HG02981 (cell line): ENCODE data around the gene TIFAB.
"Not testable (repeated sequence)": the region's sequence is repeated elsewhere in the genome, so short reads cannot be mapped to it uniquely, and the experiment has no call there.

Experiments
- ATAC-seq: cut with Tn5 transposase; IDR thresholded peaks from one replicate; pipeline ENCODE4 v1.9.1; 2021; ENCODE audit warnings: mild to moderate bottlenecking, moderate library complexity; ENCODE audit not compliant: unreplicated experiment

TIFAB gene, protein sequence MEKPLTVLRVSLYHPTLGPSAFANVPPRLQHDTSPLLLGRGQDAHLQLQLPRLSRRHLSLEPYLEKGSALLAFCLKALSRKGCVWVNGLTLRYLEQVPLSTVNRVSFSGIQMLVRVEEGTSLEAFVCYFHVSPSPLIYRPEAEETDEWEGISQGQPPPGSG

DNA sequence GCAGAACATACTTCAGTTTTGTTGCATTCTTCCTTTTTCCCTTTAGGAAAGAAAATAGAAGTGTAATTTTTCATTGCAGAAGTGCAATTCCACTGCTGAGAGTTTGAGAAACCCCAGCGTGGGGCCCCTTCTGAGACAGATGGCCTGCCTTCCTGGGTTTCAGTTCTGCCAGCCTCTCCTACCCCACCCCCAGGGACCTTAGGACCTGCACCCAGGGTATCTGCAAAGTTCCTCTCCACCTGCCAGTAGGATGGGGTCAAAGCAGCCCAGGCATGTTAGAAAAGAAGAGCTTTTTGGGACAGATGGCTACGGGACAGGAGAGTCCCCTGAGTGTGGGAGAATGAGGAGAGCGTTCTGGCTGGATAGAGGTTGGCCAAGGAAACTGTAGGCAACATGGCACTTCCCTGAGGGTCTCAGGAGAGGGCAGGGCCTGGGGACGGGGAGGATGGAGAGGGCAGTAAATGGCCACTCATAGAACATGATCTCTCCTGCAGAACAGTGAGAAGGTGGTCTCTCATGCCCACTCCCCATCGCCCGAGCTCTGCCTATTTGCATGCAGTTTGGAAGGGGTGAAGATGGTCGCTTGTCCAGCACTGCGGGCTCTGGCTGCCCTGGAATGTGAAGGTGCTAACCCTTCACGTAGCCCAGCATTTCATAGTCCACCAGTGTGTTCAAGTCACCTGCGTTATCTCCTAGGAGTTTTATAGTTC, at the start of gene TIFAB:
TIFAB (minus strand) TSS at position 31 of the 710 bp plus-strand sequence. CDS start 2,412 bp downstream, outside the sequence.
- ATAC-seq = no peak

DNA sequence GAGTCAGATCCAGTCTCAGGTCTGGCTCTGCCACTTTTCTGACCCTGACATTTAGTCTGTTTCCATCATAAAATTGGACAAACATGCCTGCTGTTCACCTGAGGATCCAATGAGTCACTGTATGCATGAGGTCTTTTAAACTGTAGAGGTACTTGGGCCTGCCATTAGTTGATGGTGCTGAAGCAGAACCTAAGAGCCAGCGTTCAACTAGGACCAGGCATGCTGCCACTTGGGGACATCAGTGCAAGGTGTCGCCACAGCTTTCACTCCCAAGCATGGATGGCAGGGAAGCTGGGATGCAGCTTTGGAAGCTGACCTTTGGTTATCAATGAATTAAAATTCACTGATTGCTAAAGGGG, 46.5 kb upstream of the TIFAB start:
- no peak for ATAC-seq

DNA sequence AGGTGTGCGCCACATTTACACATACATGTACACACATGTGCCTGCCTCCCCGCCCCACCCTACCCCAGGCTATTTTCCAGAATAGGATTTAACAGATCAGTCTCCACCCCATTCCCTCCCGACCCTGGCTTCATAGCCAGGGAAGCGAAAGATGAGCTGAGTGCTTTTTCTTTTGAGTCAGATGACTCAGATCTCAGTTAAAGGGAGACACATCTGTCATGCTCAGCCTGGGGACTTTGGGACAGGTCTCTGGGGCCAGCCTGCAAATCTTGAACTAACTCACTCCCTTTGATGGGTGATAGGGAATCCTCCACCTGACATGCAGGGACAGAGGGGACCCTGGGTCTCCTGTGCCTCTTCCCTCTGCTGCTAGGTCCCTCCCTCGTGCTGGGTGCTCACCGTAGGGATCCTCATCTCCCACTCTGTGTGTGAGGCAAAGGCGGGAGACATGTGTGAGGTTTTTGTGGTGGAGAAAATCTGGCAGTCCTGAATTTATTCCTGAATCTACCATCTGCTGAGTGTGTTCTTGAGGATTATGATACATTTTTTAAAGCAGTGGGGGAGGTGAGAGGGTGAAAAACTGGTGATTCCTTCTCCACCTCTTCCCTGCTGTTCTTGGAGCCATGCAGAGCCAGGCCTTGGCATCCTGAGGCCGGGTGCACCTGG, 46.0 kb upstream of the TIFAB start:
- ATAC-seq = no peak

DNA sequence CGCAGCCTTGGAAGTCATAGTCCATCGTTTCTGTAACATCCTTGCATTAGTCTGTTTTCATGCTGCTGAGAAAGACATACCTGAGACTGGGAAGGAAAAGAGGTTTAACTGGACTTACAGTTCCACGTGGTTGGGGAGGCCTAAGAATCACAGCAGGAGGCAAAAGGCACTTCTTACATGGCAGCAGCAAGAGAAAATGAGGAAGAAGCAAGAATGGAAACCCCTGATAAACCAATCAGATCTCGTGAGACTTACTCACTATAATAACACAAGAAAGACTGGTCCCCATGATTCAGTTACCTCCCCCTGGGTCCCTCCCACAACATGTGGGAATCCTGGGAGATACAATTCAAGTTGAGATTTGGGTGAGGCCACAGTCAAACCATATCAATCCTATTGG, 43.4 kb upstream of the TIFAB start:
- not testable (repeated sequence) for ATAC-seq

DNA sequence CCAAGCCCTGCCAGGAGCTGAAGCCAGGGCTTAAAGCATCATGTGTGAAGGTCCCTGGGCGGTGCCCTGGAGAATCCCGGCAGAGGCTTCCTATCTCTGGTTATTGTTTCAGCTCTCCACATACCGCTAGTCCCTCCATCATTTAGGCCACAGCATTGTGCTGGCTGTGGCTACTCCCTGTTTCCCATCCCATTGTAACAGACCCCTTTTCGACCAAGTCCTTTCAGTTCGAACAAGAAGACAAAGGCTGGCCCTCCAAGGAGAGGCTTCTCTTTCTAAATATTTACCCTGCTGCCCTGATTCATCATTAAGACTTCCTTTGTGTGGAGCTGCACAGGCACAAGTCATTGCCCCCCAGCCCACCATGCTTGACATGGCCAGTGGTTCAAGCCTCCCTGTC, 42.0 kb upstream of the TIFAB start:
- no peak for ATAC-seq

DNA sequence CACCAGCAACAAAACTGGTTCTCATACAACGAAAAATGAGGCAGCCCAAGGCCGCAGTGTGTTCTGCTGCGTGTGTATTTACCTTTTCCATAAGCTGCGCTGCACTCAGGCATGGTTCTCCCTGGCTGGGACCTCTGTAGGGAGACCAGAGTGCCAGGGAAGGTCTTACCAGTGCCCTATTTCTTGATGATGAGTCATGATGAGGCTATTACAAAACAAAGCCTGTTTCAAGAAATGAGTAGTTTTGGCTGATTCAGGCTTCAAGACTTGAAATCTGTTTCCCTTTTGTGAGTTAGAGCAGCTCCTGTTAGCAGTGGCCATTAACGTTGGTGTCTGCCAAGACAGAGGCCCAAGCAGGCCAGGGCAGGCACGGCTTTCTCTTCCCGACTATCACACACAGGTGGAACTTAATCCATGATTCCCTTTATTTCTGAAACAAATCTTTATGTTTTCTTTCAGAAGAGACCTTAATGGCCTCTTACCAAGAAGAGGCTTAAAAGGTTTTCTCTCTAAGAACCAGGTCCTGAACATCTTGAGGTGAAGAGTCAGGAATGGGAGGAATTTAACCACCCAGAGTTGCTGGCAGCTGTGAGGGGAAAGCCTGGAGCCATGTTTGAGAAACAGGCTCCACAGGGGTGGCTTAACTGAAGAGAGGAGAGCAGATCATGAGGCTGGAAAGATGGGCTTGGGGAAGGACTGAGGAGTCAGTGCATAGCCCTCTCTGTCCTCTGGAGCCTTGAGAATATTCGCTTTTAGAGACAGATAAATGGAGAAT, 41.4 kb upstream of the TIFAB start:
- ATAC-seq = no peak

DNA sequence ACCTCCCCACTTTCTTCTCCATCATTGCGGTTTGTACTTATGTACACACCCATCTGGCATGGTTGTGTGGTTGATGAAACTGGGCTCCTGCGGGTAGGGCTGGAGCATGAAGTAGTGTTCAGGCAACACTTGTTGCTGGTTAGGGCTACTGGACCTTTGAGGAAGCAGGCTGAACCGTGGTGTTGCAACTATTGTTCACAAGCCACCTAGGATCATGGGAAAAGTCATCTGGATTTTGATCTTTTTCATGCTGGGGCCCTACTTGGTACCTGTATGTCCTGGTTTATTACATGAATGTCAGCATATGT, 40.1 kb upstream of the TIFAB start:
- no peak for ATAC-seq

DNA sequence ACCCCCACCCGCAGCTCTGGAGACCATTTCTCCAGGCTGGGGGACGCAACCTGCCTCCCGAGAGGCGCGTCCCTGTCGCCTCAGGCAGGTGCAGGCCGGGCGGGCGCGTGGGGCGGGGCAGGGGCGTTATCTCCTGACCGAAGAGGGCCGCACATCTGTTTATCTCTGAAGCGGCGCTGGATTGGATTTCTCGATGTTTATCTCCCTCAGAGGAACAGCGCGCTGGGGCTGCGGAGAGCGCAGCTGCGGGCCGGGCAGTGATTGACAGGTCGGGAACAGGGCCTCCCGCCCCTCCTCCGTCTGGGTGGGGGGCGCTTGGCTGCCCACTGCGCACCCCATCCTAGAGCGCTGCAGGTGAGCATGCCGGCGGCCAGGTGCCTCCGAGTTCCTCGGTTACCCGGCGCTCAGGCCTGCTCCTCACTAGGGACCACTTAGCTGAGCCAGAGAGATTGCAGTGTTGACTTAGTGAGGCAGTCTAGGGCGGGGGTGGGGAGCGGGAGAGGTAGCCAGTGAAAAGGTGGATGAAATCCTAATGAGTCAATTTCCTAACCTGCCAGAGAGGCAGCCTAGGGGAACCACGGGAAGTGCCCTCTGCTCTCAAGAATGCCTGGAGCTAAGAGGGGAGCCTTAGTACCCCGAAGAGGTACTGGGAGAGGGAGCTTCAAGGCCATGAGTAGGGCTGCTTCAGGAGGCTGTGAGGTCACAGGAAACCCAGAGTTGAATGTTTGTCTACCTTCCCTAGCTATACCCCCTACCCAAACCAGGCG, 39.6 kb upstream of the TIFAB start:
- no peak for ATAC-seq

DNA sequence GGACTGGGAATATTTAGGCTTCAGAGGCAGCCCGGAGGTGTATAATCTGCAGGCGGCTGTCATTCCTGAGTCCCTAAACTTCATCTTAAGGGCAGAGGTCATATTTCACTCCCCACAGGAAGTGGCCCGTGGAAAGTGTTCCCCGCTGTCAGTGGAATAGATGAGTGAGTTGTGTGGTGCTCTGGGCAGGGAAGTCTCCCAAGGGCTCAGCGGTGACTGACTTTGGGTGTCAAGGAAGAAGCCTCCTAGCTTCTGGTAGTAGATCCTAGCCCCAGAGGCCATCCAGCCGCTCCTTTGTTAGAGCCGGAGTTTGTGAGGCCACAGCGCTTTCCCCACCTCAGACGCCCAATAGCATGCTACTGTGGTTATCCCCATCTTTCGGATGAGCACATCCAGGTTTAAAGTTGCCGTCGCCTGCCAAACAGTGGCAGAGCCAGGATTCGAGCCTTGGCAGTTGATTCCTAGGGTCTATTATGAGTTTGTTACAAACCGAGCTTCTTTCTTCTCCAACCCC, 38.9 kb upstream of the TIFAB start:
- no peak for ATAC-seq

DNA sequence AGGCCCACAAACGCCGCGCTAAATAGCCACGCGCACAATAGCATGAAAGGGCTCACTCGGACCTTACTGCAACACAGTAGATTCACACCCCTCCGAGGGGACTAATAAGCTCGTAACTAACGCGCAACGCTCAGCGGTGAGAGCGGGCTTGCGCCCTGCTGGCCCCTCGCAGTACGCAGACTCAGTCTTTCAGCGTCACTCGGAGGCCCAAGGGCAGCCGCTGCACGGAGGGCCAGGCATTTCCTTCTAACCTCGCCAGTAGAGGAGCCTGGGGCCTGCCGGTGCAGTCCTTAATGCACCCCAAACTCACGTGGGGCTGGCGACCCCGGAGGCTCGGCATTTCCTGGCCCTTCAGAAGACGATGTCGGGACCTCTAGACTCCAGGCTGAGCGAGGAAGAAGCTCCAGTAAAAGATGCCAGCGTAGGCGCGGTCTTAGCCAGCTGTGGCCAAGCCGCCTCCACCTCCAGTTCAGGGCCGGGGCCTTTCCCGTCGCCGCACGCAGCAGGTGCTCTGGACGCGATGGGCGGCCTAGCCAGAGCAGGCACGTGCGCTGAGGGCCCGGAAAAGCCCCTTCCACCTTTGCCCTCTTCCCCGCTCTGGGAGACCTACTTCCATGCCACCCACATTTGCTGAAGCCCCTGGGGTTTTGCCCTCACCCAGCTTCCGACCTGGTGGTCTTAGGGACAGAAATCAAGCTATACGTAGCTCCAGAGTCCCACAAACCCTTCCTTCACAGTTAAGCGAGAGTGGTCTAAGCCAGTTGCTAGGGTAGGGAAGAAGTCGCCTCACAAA, 38.3 kb upstream of the TIFAB start:
- ATAC-seq = no peak

DNA sequence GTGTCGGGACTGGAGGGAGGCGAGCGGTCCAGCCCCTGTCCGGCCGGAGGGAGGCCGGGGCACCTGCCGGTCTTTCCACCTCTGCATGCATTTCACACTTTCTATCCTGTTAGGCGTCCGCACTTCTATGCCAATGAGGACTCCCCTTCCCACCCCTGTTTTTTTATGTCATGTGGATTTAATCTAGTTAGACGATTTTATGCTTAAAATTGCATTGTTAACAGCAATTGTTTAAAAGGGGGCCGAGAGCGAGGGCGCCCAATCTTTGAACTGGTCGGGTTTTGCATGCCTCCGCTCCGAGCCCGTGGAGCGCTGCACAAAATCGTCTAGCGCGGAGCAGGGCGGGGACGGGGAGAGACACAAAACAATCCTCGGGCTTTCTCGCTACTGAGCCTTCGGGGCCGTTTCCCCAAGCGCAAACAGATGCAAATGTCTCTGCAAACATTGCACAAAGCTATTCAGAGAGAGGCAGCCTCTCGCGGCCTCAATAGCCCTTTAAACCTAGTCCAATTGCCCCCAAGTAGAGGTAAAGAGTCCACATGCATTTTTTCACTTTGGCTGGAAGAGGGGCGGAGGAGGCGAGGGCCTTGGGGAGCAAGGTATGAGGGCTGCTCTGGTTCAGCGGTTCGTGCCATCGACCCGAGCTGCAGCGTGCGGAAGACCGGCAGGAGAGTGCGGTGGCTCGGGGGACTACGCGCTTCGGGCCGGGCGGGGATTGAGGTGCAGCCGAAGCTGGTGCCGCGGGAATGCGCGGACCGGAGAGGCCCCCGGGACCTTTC, 37.5 kb upstream of the TIFAB start:
- no peak for ATAC-seq

DNA sequence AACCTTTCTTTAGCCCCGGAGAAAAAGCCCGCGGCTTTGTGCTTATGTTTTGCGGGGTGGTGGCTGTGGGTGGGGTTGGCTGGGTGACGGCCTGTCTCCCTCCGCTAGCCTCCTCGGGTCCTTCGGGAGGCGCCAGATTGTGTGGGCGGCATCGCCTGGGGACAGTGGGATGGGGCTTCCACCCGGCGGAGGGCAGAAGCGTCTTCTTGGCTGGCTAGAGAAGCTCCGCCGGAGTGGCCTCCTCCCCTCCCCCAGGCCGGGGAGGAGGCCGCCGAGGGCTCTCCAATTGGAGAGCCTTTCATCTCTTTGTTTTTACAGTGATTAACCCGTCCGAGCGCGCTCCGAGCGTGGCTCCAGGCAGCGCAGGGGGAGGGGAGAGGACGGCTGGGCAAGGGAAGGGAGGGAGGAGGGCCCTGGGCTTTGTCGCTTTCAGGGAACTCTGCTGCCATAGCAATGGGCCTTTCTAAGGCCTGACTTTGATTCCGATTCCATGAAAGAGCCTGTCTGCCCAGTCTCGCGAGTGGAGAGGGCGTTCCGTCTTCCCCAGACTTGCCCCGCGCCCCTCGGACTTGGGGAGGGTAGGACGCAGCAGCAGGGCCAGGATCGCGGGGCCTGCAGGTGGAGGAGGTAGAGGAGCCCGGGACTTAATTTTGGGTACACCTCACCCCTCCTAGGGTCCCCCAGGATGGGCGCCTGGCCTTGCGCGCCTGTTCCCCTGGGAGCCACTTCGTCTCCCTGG, 36.7 kb upstream of the TIFAB start:
- ATAC-seq = no peak

DNA sequence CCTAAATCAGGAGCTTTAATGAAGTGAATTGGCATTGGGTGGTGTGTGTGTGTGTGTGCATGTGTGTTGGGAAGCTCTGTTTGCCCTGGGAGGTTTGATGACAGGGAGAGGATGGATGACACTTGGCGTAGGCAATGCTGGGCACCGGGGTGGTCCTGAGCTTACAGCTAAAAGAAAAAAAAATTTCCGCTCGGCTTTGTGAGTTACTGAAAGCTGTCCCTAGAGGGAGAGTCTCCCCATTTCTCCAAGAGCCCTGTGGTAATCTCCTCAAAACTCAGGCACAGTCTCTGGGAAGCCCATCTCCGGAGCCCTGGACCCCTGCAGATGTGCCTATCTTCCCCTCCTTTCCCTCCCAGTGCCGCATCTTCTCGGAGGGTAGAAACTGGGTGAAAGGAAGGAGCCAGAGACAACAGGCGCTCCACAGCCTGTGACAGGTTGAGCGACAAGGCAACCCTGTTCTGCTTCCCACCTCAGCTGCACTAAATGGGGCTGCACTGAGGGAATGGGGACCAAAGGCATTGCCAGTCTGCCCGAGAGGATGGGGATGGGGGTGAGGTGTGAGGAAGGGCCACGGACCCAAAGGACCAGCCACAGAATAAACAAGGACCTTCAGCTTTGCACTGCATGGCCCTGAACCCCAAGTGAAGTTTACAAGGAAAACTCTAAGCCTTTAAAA, 35.8 kb upstream of the TIFAB start:
- no peak for ATAC-seq

DNA sequence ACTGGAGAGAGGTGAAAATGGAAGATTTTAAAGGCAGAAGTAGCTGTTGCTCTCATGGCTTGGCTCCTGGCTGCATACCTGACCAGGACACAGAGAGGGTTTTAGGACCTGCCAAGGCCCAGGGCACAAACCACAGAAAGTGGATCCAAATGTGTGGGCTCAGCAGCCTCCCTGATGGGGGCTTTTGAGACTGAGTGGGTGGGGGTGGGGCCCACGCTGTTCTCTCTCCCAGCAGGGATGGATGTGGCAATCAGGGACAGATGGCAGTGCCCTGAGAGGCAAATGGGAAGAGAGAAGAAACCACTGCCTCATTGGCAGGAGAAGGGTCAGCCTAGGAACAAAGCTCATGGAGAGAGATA, 34.9 kb upstream of the TIFAB start:
- no peak for ATAC-seq

DNA sequence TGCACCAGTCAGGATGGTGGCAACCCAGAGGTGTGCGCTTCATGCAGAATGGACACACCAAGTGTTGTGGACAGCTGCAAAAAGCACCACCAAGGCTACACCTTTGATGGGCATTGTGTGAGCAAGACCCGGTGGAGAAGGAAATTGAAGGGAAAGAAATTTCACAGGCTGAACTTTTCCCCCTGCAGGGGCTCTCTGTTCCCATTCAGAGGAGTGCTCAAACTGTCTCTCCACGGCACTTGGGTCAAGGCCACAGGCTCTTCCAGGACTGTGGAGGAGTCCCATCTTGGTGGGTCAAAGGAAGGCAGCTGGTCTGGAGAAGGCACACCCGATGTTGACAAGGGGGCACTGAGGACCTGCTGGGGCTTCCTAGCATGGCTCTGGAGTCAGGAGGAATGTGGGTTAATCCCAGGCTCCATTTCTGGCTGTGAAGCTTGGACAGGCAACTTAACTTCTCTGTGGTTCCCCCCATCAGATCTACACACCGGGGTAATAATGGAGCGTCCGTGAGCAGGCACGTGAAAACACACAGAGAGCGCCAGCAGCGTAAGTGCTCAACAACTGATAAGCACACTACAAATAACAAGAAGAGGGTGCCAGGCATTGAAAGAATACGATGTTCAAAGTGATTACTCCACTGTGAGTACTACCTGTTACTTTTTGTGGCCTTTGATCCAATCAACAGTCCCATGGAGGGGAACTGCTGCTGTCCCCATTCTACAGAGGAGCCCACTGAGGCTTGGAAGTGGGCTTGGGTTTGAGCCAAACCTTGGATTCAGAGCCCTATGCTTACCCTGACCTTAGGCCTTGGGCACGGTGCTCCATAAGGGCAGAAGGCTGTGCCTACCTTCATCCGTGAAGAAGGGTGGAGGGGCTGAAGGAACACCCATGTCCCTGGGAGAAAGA, 34.2 kb upstream of the TIFAB start:
- no peak for ATAC-seq

DNA sequence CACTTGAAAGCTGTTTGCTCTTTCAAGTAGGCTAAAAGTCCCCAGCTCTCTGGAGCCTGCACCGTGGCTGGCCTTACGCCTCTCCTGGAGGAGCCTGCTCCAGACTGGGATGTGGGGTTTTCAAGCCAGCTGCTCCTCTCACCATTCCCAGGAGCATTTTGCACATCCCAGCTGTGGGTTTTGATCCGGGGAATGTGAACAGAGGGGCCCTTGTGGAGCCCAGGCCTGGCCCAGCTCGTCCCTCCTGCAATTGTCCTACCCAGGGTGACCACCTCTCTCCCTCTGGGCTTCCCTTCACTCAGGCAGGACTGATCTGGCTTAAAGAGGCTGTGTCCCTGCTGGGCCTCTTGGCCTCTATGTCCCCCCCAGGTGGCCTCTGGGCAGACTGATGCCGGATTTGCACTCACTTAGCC, 32.5 kb upstream of the TIFAB start:
- ATAC-seq = no peak

DNA sequence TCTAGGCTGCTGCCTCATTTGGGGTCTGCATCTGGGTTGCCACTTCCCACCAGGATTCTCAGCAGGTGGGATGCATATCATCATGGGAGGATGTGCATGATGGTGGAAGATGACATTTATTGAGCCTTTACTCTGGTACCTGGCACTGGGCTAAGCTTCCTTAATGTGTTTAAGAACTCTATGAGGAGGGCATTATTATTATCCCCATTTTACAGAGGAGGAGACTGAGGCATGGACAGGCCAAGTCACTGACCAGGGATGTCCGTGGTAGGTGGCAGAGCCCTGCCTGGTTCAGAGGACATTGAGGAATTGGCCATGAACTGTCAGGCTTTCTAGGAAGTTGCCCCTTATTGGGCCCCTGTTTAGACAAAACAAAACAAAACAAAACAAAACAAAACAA, 31.1 kb upstream of the TIFAB start:
- ATAC-seq = no peak
